Loucy (cell line): ENCODE data around the gene ZBTB12.

Source experiments
- H2AFZ ChIP-seq: fragments of 200-600 bp; sonication (generic); 2 replicates; pipeline ENCODE4 v1.6.0; 2016; ENCODE audit warnings: antibody characterized with exemption, mild to moderate bottlenecking, low read length, moderate library complexity
- H3F3A ChIP-seq: fragments of 200-600 bp; 2 replicates; pipeline ENCODE4 v1.6.0; 2016; ENCODE audit warnings: antibody characterized with exemption, low read depth, mild to moderate bottlenecking
- H3K27me3 ChIP-seq: fragments of 200-600 bp; sonication (generic); 2 replicates; pipeline ENCODE4 v1.6.1; 2014; ENCODE audit warnings: low read length, mild to moderate bottlenecking; ENCODE audit not compliant: insufficient read depth, poor library complexity, severe bottlenecking
- H3K36me3 ChIP-seq: fragments of 200-600 bp; sonication (generic); 2 replicates; pipeline ENCODE4 v1.6.1; 2016; ENCODE audit warnings: low read length; ENCODE audit not compliant: insufficient read depth
- H3K4me1 ChIP-seq: fragments of 200-600 bp; sonication (generic); 2 replicates; pipeline ENCODE4 v1.5.1; 2014; ENCODE audit warnings: low read length, mild to moderate bottlenecking; ENCODE audit not compliant: insufficient read depth, poor library complexity, severe bottlenecking
- H3K4me2 ChIP-seq: fragments of 200-600 bp; sonication (generic); 2 replicates; pipeline ENCODE4 v1.6.0; 2014; ENCODE audit warnings: antibody characterized with exemption, low read length, low read depth, mild to moderate bottlenecking; ENCODE audit not compliant: poor library complexity, severe bottlenecking
- H3K4me3 ChIP-seq: fragments of 200-600 bp; sonication (generic); 2 replicates; pipeline ENCODE4 v1.5.1; 2014; ENCODE audit warnings: low read length, mild to moderate bottlenecking, mixed read lengths; ENCODE audit not compliant: poor library complexity, severe bottlenecking
- H3K79me2 ChIP-seq: fragments of 200-600 bp; sonication (generic); 2 replicates; pipeline ENCODE4 v1.6.1; 2014; ENCODE audit warnings: low read length; ENCODE audit not compliant: insufficient read depth
- H3K9ac ChIP-seq: fragments of 200-600 bp; sonication (generic); 2 replicates; pipeline ENCODE4 v1.6.0; 2014; ENCODE audit warnings: mild to moderate bottlenecking, low read depth, low read length, moderate library complexity; ENCODE audit not compliant: poor library complexity, severe bottlenecking
- H3K9me2 ChIP-seq: fragments of 200-600 bp; sonication (generic); replicated peaks from 2 replicates; pipeline ENCODE4 v1.6.1; 2016; ENCODE audit warnings: low read depth, low read length, mixed read lengths
- H3K9me3 ChIP-seq: fragments of 200-600 bp; sonication (generic); 2 replicates; pipeline ENCODE4 v1.6.1; 2014; ENCODE audit warnings: mild to moderate bottlenecking, antibody characterized with exemption, low read length, low read depth; ENCODE audit not compliant: insufficient read depth
- H4K20me1 ChIP-seq: fragments of 200-600 bp; sonication (generic); 2 replicates; pipeline ENCODE4 v1.6.0; 2014; ENCODE audit warnings: antibody characterized with exemption, low read length, mild to moderate bottlenecking; ENCODE audit not compliant: insufficient read depth, poor library complexity, severe bottlenecking
- CTCF ChIP-seq: fragments of 200-600 bp; sonication (generic); conservative IDR thresholded peaks from 2 replicates; pipeline ENCODE4 v1.5.1; 2014; ENCODE audit warnings: mild to moderate bottlenecking, antibody characterized with exemption, low read length
- EZH2phosphoT487 ChIP-seq: fragments of 200-600 bp; IDR thresholded peaks from 2 replicates; pipeline ENCODE4 v1.6.1; 2018; ENCODE audit warnings: antibody characterized with exemption, mild to moderate bottlenecking, moderate library complexity, borderline replicate concordance

ZBTB12 gene

DNA sequence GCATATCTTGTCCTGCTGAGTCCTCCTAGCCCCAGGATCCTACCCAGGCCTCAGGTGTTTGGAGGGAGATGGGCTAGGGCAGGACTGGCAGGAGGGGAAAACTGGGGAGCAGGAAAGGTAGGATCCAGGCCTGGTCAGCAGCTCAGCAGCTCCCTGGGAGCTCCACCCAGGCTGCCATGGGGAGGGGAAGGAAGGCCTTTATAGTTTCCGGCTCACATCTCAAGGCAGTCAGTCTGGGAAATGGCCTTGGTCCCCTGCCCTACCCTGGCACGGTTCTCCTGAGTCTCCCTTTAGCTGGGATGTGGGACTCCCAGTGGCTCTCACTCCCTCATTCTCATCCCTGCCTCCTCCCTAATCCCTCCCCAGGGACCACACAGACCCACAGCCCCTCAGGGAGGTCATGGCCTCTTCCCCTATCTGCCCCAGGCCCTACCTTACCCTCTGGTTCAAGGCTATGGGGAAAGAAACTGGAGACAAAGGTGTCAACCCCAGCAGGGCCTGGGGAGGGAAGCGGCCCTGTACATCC, 24.7 kb downstream of the ZBTB12 start:
- H3K36me3 ChIP-seq = peaks cover 24% of the 10 kb centered on the region; the same call in 1 of the 2 replicates
- no peaks in the 10 kb centered on the region for H4K20me1 ChIP-seq
- no peaks in the 10 kb centered on the region for H3K27me3 ChIP-seq
- no peak overlapping the region for H3K4me3 ChIP-seq
- no peaks in the 10 kb centered on the region for H3K79me2 ChIP-seq
- no peak overlapping the region for H2AFZ ChIP-seq
- no peak overlapping the region for H3K4me2 ChIP-seq
- no peaks in the 10 kb centered on the region for H3K9me2 ChIP-seq
- no peaks in the 10 kb centered on the region for H3K9me3 ChIP-seq
- TF ChIP-seq CTCF = no peak
- TF ChIP-seq EZH2phosphoT487 = no peak
- 0 out of 2 replicates have a peak, but pooled peaks cover 5% of the 10 kb centered on the region for H3F3A ChIP-seq
- no peak overlapping the region for H3K9ac ChIP-seq
- no peaks in the 10 kb centered on the region for H3K4me1 ChIP-seq

DNA sequence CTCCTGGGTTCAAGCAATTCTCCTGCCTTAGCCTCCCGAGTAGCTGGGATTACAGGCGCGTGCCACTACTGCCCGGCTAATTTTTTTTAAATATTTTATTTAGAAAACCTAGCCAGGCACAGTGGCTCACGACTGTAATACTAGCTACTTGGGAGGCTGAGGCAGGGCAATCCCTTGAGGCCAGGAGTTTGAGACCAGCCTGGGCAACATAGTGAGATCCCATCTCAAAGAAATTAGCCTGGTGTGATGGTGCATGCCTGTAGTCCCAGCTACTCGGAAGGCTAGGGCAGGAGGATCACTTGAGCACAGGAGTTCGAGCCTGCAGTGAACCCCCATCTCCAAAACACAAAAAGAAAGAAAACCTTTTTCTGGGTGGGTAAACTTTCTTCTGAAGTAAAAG, 25.5 kb downstream of the ZBTB12 start:
- no peak overlapping the region for H2AFZ ChIP-seq
- no peak overlapping the region for H3K4me3 ChIP-seq
- H3K36me3 ChIP-seq = peaks cover 18% of the 10 kb centered on the region; the same call in 1 of the 2 replicates
- no peaks in the 10 kb centered on the region for H3K9me3 ChIP-seq
- H3F3A ChIP-seq = 0 out of 2 replicates have a peak, but pooled peaks cover 5% of the 10 kb centered on the region
- H3K4me2 ChIP-seq = no peak overlapping the region
- no peaks in the 10 kb centered on the region for H3K27me3 ChIP-seq
- no peak overlapping the region for H3K9ac ChIP-seq
- no peaks in the 10 kb centered on the region for H3K4me1 ChIP-seq
- TF ChIP-seq EZH2phosphoT487 (no peak), CTCF (no peak)
- H3K79me2 ChIP-seq = no peaks in the 10 kb centered on the region
- no peaks in the 10 kb centered on the region for H3K9me2 ChIP-seq
- H4K20me1 ChIP-seq = no peaks in the 10 kb centered on the region

DNA sequence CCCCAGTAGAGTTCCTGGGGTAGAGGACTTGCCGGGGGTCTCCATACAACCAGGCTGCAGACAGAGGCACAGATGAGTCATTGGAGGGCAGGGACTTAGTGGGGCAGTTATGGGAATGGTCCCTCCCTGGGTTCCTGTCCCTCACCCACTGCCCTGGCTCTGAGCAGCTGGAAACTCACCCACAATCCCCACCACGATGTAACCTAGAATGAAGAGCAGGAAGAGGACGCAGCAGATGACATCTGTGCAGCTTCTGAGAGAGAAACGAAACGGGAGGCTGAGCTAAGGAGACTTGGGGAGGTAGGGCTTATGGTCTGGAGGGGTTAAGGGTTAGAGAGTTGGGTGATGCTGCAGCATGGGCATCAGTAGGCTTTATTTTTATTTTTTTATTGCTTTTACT, 26.0 kb downstream of the ZBTB12 start:
- 0 out of 2 replicates have a peak, but pooled peaks cover 5% of the 10 kb centered on the region for H3F3A ChIP-seq
- no peak overlapping the region for H2AFZ ChIP-seq
- no peak overlapping the region for H3K4me3 ChIP-seq
- no peak for TF ChIP-seq CTCF
- TF ChIP-seq EZH2phosphoT487 = no peak
- no peak overlapping the region for H3K4me2 ChIP-seq
- no peaks in the 10 kb centered on the region for H3K79me2 ChIP-seq
- H3K4me1 ChIP-seq = no peaks in the 10 kb centered on the region
- no peaks in the 10 kb centered on the region for H3K27me3 ChIP-seq
- no peaks in the 10 kb centered on the region for H3K9me2 ChIP-seq
- H3K9ac ChIP-seq = no peak overlapping the region
- H3K36me3 ChIP-seq = peaks cover 14% of the 10 kb centered on the region; the same call in 1 of the 2 replicates
- no peaks in the 10 kb centered on the region for H4K20me1 ChIP-seq
- no peaks in the 10 kb centered on the region for H3K9me3 ChIP-seq
